ENCODE data around the gene TENM4. TPM values are rescaled to one million over a fixed set of nuclear protein-coding genes. Genes with fewer than 3 reads are reported as not detected.

Gene TENM4
- total RNA-seq, 1 donor from 2014 or later: 2.9 TPM

GRCh38 chr11:79417069-79417920 is 23.5 kb downstream of the TENM4 start:
- DNase-seq: no peak

GRCh38 chr11:79415912-79416311 is 24.9 kb downstream of the TENM4 start:
- DNase-seq: no peak

- no peak for DNase-seq
Measured at GRCh38 chr11:79415411-79415810, 25.4 kb downstream of the TENM4 start.

GRCh38 chr11:79414644-79415317 is 26.0 kb downstream of the TENM4 start:
- no peak for DNase-seq

- no peak for DNase-seq
Measured at GRCh38 chr11:79414041-79414440, 26.8 kb downstream of the TENM4 start.

GRCh38 chr11:79413268-79413667 is 27.6 kb downstream of the TENM4 start:
- no peak for DNase-seq

- DNase-seq: no peak
Measured at GRCh38 chr11:79412761-79413160, 28.1 kb downstream of the TENM4 start.

- no peak for DNase-seq
Measured at GRCh38 chr11:79409330-79409729, 31.5 kb downstream of the TENM4 start.

GRCh38 chr11:79406376-79406775 is 34.5 kb downstream of the TENM4 start:
- no peak for DNase-seq

- DNase-seq: no peak
Measured at GRCh38 chr11:79404806-79405205, 36.0 kb downstream of the TENM4 start.

GRCh38 chr11:79404325-79404724 is 36.5 kb downstream of the TENM4 start:
- no peak for DNase-seq

GRCh38 chr11:79403839-79404238 is 37.0 kb downstream of the TENM4 start:
- no peak for DNase-seq

- DNase-seq: no peak
Measured at GRCh38 chr11:79402912-79403311, 37.9 kb downstream of the TENM4 start.

- no peak for DNase-seq
Measured at GRCh38 chr11:79400717-79401330, 40.0 kb downstream of the TENM4 start.

- DNase-seq: no peak
Measured at GRCh38 chr11:79400206-79400605, 40.6 kb downstream of the TENM4 start.

- no peak for DNase-seq
Measured at GRCh38 chr11:79397252-79397651, 43.6 kb downstream of the TENM4 start.

GRCh38 chr11:79396674-79397073 is 44.2 kb downstream of the TENM4 start:
- no peak for DNase-seq

- DNase-seq: no peak
Measured at GRCh38 chr11:79396001-79396400, 44.8 kb downstream of the TENM4 start.

- DNase-seq: no peak
Measured at GRCh38 chr11:79393362-79394043, 47.3 kb downstream of the TENM4 start.

GRCh38 chr11:79392161-79392560 is 48.7 kb downstream of the TENM4 start:
- no peak for DNase-seq

- no peak for DNase-seq
Measured at GRCh38 chr11:79390923-79391322, 49.9 kb downstream of the TENM4 start.

GRCh38 chr11:79390477-79390876 is 50.4 kb downstream of the TENM4 start:
- no peak for DNase-seq

- DNase-seq: no peak
Measured at GRCh38 chr11:79388201-79388600, 52.6 kb downstream of the TENM4 start.

Measured in dermis blood vessel endothelial cell (primary cell).